Measurements from ENCODE around the gene ADAMTS10. TPM values are rescaled to one million over a fixed set of nuclear protein-coding genes. Genes with fewer than 3 reads are reported as not detected.
A peak's percentile ranks its signal among the peaks of the same experiment; 100 is the strongest.

ADAMTS10 gene
- total and polyA plus RNA-seq, 8 donors = 6.7 to 106 (median 18.7) TPM

- no peaks in the 10 kb centered on the region for H3K4me1 ChIP-seq
- no peak overlapping the region for H3K4me3 ChIP-seq
- H3K27ac ChIP-seq = no peak overlapping the region
- DNase-seq (no peak), FAIRE-seq (no peak), ATAC-seq (no peak)
- WGBS, 2 donors = 54 to 72% methylated on average over 2 of the region's 2 CpGs
- no peaks in the 10 kb centered on the region for H3K36me3 ChIP-seq
- TF ChIP-seq CTCF (IDR thresholded peaks at IDR 0.05) = no peak
- no peaks in the 10 kb centered on the region for H3K9me3 ChIP-seq
- H3K27me3 ChIP-seq = no peaks in the 10 kb centered on the region
- intact Hi-C loops (cut with DNase I) = no loop called here
Observed at GRCh38 chr19:8614455-8614854, 3.9 kb upstream of the ADAMTS10 start.

DNA sequence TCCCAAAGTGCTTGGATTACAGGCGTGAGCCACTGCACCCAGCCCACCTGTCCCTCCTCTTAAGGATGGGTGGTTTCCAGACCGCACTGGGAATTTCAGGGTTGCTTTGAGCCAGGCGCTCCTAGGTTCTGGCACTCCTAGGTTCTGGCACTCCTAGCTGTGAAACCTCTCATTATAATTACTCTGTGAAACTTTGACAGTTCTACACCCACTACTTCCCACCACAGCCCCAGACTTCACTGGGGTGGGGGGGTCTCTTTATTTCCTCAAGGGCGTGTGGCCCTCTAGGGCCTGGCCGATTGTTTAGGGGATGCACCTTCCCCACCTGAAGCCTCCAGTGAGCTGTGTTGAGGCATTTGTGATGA lies 2.3 kb upstream of the ADAMTS10 start:
- no peak overlapping the region for H3K4me3 ChIP-seq
- H3K27ac ChIP-seq = peak overlapping the region in 1 of 4 donors; percentile 58
- DNase-seq (no peak), ATAC-seq (no peak), FAIRE-seq (no peak)
- no peaks in the 10 kb centered on the region for H3K9me3 ChIP-seq
- TF ChIP-seq CTCF (IDR thresholded peaks at IDR 0.05) = no peak
- intact Hi-C loops (cut with DNase I) = no loop called here
- 31 to 42% methylated on average over 5 of the region's 5 CpGs for WGBS, 2 donors
- H3K27me3 ChIP-seq = no peaks in the 10 kb centered on the region
- no peaks in the 10 kb centered on the region for H3K4me1 ChIP-seq
- no peaks in the 10 kb centered on the region for H3K36me3 ChIP-seq

- FAIRE-seq = no peak
- Histone ChIP-seq H3K4me3 (no peak overlapping the region), H3K4me1 (no peaks in the 10 kb centered on the region), H3K27ac (peak overlapping the region in 3 of 4 donors; percentile 19 to 58 (median 42)), H3K9me3 (no peaks in the 10 kb centered on the region), H3K27me3 (no peaks in the 10 kb centered on the region), H3K36me3 (no peaks in the 10 kb centered on the region)
- TF ChIP-seq CTCF (IDR thresholded peaks at IDR 0.05) = no peak
- ATAC-seq = peak; percentile 20 to 48 (median 30)
- intact Hi-C loops (cut with DNase I) = no loop called here
- peak in 3 of 6 donors; percentile 39 to 49 (median 46) for DNase-seq
- WGBS, 2 donors = 39 to 48% methylated on average over 12 of the region's 12 CpGs
Observed at GRCh38 chr19:8611877-8612806, 1.6 kb upstream of the ADAMTS10 start.

DNA sequence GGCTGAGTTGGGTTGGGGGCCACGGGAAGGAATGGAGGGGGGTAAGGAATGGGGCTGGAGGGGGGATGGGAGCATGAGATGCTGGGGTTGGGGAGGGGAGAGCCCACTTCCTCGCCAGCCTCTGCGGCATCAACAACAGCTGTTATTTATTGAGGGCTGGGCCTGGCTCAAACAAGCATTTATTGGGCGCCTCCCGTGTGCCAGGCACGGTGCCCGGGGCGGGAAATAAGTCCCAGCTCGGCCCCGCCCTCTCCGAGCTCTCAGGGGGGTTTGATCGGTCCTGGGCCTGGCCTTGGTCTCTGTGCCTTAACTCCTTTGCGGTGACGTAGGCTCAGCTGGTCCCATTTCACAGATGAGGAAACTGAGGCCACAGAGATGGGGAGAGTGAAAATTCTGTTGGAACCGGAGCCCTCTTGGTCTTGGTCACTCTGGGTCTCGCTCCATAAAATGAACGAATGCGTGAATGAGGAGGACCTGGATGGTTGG lies 919 bp upstream of the ADAMTS10 start:
- Histone ChIP-seq H3K4me1 (no peaks in the 10 kb centered on the region), H3K4me3 (no peak overlapping the region), H3K36me3 (no peaks in the 10 kb centered on the region), H3K27ac (peak overlapping the region in 3 of 4 donors; percentile 19 to 58 (median 42)), H3K9me3 (no peaks in the 10 kb centered on the region), H3K27me3 (no peaks in the 10 kb centered on the region)
- TF ChIP-seq CTCF (IDR thresholded peaks at IDR 0.05) = no peak
- ATAC-seq (no peak), FAIRE-seq (no peak), DNase-seq (no peak)
- intact Hi-C loops (cut with DNase I) = no loop called here
- WGBS, 2 donors = 47 to 49% methylated on average over 18 of the region's 18 CpGs

DNA sequence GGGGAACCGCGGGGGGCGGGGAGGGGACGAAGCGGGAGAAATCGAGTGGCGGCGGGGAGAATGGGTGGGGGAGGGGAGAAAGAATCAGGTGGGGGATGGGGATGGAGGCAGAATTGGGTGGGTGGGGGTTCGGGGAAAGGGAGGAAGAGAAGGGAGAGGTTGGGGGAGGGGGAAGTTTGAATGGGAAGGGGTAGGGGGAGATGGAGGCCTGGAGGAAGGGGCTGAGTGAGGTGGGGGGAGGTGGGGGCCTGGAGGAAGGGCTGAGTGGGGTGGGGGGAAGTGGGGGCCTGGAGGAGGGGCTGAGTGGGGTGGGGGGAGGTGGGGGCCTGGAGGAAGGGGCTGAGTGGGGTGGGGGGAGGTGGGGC lies 403 bp upstream of the ADAMTS10 start:
- no peak for DNase-seq
- Histone ChIP-seq H3K4me3 (peak overlapping the region in 3 of 4 donors; percentile 26 to 48 (median 37)), H3K4me1 (no peaks in the 10 kb centered on the region), H3K27me3 (no peaks in the 10 kb centered on the region), H3K27ac (peak overlapping the region in 3 of 4 donors; percentile 42 to 78 (median 61)), H3K9me3 (no peaks in the 10 kb centered on the region), H3K36me3 (no peaks in the 10 kb centered on the region)
- no peak for TF ChIP-seq CTCF (IDR thresholded peaks at IDR 0.05)
- intact Hi-C loops (cut with DNase I) = no loop called here
- 5 to 6% methylated on average over 9 of the region's 9 CpGs for WGBS, 2 donors
- no peak for FAIRE-seq
- no peak for ATAC-seq
